Colonic mucosa (tissue), 4 donors: ENCODE results near the gene NACC2. TPM values are rescaled to one million over a fixed set of nuclear protein-coding genes. Genes with fewer than 3 reads are reported as not detected.

ENCODE experiments used
- DNase-seq: peaks from one replicate; pipeline ENCODE4 v3.0.0-alpha.2; 2020
- H3K27ac ChIP-seq: fragments of 200-600 bp; one replicate; pipeline ENCODE4 v1.8.0; 2021
- H3K27me3 ChIP-seq: fragments of 200-600 bp; one replicate; pipeline ENCODE4 v1.8.0; 2021
- H3K36me3 ChIP-seq: fragments of 200-600 bp; one replicate; pipeline ENCODE4 v1.8.0; 2021
- H3K4me1 ChIP-seq: fragments of 200-600 bp; one replicate; pipeline ENCODE4 v1.8.0; 2021; ENCODE audit warnings: mild to moderate bottlenecking
- H3K4me3 ChIP-seq: fragments of 200-600 bp; one replicate; pipeline ENCODE4 v1.8.0; 2021
- H3K9ac ChIP-seq, 2 donors: one replicate each; pipeline ENCODE4 v1.7.0; 2013; ENCODE audit warnings: control low read depth in 2 of 2, low read depth in 2 of 2, low read length in 2 of 2
- H3K9me3 ChIP-seq: fragments of 200-600 bp; one replicate; pipeline ENCODE4 v1.8.0; 2021
- CTCF ChIP-seq: fragments of 200-600 bp; IDR thresholded peaks from one replicate; pipeline ENCODE4 v1.8.0; 2022; ENCODE audit warnings: antibody characterized with exemption, mild to moderate bottlenecking
- intact Hi-C: fragments of 100-400 bp; cut with DNase I; formaldehyde crosslinking; loops from one replicate; pipeline ENCODE4 v1.14.1; 2022
- total RNA-seq, 2 donors: library from RNA; stranded (reverse); fragmentation: NEBNext Ultra II Directional in 1 of 2; extraction: Animal tissue kit (Norgen Biotek cat#: 25700) in 1 of 2; gene quantifications; one replicate each; pipeline ENCODE4 v1.2.1, GENCODE V29; 2021
- donor health status: healthy.
- donor health status: DM: no; HTN: no; CAD: no.
- donor health status: DM: no; HTN: no; CAD: no.

The NACC2 gene
- total RNA-seq, 2 donors from 2014 or later, result 20.3 to 21.0 TPM

GRCh38 chr9:135963338-135963737 lies 131.8 kb downstream of the NACC2 start:
- no peak for DNase-seq
- no peaks in the 10 kb centered on the region for H3K9me3 ChIP-seq
- intact Hi-C loops, result no loop called here
- H3K4me3 ChIP-seq, result no peak overlapping the region
- no peak overlapping the region for H3K27ac ChIP-seq
- H3K36me3 ChIP-seq, result no peaks in the 10 kb centered on the region
- TF ChIP-seq CTCF, result no peak
- peaks cover 9% of the 10 kb centered on the region for H3K4me1 ChIP-seq
- H3K27me3 ChIP-seq, result no peaks in the 10 kb centered on the region
- H3K9ac ChIP-seq, result no peak overlapping the region

DNA sequence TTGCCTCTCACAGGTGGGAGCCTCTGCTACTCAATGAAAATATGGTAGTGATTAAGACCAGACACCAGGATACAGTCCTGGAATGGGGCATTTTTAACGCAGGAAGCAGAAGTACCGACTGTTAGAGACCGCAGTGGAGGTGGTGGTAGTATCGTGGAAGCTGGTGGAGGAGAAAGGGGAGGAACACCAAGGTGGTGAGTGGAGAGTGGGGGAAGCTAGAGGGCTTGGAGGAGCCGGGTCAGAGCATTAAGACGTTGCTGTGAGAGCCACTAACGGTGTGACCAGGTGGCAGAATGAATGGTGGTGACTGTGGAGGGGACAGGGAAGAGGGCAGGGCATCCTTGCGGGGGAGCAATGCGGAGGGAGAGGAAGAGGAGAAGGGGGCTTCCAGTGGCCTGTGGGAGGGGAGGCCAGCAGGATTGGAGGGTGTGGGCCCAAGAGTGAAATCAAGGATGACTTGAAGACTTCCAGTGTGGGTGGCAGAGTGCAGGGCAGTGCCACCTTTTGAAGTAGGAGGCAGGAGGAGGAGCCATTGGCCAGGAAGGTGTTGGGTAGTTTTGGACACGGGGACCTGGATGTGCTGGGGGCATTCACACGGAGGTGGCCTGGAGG lies 132.3 kb downstream of the NACC2 start:
- TF ChIP-seq CTCF, result no peak
- H3K36me3 ChIP-seq, result no peaks in the 10 kb centered on the region
- H3K9ac ChIP-seq, result no peak overlapping the region
- H3K27me3 ChIP-seq, result no peaks in the 10 kb centered on the region
- H3K4me1 ChIP-seq, result peaks cover 9% of the 10 kb centered on the region
- no peak overlapping the region for H3K27ac ChIP-seq
- H3K4me3 ChIP-seq, result no peak overlapping the region
- DNase-seq, result no peak
- no peaks in the 10 kb centered on the region for H3K9me3 ChIP-seq
- intact Hi-C loops, result no loop called here

DNA sequence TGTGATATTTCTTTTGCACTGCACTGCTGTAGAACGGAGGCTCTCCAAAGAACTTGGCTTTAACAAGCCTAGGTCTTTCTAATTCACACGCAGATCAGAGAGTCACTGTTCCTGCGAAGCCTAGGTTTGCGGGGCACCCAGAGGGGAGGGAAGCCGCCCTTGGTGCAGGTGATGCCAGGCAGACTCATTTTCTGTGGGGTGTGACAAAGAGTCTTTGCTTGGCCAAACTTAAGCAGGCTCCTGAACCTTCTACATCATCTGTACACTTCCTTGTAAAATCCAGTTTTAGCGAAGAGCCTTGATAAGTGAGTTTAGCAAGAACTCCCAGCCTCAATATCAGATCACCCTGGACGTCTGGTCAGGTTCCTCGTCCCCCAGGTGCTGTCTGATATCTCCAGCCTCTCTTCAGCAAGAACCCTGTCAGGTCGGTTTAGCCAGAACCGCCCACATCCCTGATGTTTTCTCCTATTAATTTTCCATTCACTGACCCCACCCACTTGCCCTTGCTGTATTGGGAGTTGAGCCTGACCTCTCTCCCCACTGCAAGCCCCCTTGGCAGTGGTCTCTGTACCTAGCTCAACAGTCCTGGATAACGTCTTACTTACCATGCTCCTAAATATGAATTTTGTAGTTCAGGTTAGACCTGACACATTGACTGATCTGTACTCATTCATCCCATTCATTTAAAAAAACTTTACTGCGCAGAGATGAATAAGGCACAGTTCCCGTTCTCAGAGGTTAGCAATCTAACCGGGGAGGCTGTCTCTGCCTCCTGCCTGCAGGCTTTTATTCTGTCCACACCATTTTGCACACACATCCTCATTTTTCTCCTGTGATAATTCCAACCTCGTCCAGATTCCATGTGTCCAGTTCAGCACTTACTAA lies 133.0 kb downstream of the NACC2 start:
- DNase-seq, result no peak
- intact Hi-C loops, result no loop called here
- Histone ChIP-seq H3K36me3 (no peaks in the 10 kb centered on the region), H3K4me3 (no peak overlapping the region), H3K27ac (no peak overlapping the region), H3K9me3 (no peaks in the 10 kb centered on the region), H3K4me1 (peaks cover 9% of the 10 kb centered on the region), H3K9ac (no peak overlapping the region), H3K27me3 (no peaks in the 10 kb centered on the region)
- TF ChIP-seq CTCF, result no peak

DNA sequence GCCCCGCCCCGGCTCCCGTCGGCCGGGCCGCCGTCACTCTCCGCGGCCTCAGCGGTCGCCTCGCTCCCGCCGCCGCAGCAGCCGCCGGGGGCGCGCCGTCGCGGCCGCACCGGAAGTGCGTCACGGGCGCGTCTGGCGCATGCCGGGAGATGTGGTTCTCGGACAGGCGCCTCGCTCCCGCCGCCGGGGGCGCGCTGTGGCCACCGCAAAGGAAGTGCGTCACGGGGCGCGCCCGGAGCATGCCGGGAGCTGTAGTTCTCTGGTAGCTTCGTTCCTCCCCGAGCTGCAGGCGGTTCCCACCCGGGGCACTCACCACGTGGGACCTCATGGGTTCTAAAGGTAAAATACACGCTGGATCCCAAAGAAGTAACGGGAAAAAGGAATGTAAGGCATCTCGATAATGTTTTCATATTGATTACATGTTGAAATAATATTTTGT lies 133.8 kb downstream of the NACC2 start, which contains the start of gene UBAC1:
Gene UBAC1, minus strand, starts transcription at position 97 of the 439 bp plus-strand sequence. CDS start 211 bp downstream, outside the sequence.
- Histone ChIP-seq H3K36me3 (no peaks in the 10 kb centered on the region), H3K9ac (peak within 1 kb of the TSS; percentile 71 to 76), H3K4me1 (peaks cover 9% of the 10 kb centered on the region), H3K27ac (peak within 1 kb of the TSS; percentile 75), H3K9me3 (no peaks in the 10 kb centered on the region), H3K4me3 (peak within 1 kb of the TSS; percentile 84), H3K27me3 (no peaks in the 10 kb centered on the region)
- intact Hi-C loops, result no loop called here
- TF ChIP-seq CTCF, result peak; percentile 24
- peak; percentile 93 for DNase-seq

GRCh38 chr9:135960411-135961276 lies 134.4 kb downstream of the NACC2 start:
- Histone ChIP-seq H3K27me3 (no peaks in the 10 kb centered on the region), H3K36me3 (no peaks in the 10 kb centered on the region), H3K4me3 (peak overlapping the region; percentile 84), H3K9ac (peak overlapping the region; percentile 71 to 76), H3K4me1 (peaks cover 9% of the 10 kb centered on the region), H3K9me3 (no peaks in the 10 kb centered on the region), H3K27ac (peak overlapping the region; percentile 75)
- no peak for DNase-seq
- intact Hi-C loops, result no loop called here
- no peak for TF ChIP-seq CTCF
